Ishikawa (cell line): ENCODE measurements around the gene MSH4.

Experiments
- EGR1 ChIP-seq: IDR thresholded peaks from 2 replicates; pipeline ENCODE4 v1.6.1; 2012
- EP300 ChIP-seq: IDR thresholded peaks from 2 replicates; pipeline ENCODE4 v1.6.1; 2012; ENCODE audit warnings: borderline replicate concordance
- NFIC ChIP-seq: IDR thresholded peaks from 2 replicates; pipeline ENCODE4 v1.6.1; 2012
- RAD21 ChIP-seq: IDR thresholded peaks from 2 replicates; pipeline ENCODE4 v1.6.1; 2012; ENCODE audit warnings: low read depth
- TF ChIP-seq, protein P1 (sequence below): IDR thresholded peaks from 2 replicates; pipeline ENCODE4 v1.6.1; 2012
- TF ChIP-seq, protein P2 (sequence below): IDR thresholded peaks from 2 replicates; pipeline ENCODE4 v1.6.1; 2012; ENCODE audit warnings: low read depth, mild to moderate bottlenecking

DNA sequence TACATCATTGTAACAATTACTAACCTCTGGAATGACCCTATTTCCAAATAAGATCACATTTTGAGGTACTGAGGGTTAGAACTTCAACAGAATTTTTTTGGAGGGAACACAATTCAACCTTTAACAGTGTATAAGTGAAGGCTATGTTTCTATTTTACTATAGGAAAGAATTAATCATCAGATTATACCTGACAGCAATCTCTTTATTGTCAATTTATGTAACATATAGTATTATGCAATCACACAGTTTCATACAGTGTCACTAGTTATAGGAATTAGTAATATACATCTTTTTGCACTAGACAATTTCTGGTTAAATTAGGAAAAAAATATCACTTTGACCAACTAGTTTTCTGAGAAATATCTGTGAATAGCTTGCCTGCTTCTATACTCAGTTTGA is 59.1 kb downstream of the MSH4 start:
- TF ChIP-seq EGR1: no peak
- TF ChIP-seq NFIC: no peak
- no peak for TF ChIP-seq EP300
- TF ChIP-seq RAD21: no peak
- TF ChIP-seq, protein P1, sequence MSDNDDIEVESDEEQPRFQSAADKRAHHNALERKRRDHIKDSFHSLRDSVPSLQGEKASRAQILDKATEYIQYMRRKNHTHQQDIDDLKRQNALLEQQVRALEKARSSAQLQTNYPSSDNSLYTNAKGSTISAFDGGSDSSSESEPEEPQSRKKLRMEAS: no peak
- TF ChIP-seq, protein P2, sequence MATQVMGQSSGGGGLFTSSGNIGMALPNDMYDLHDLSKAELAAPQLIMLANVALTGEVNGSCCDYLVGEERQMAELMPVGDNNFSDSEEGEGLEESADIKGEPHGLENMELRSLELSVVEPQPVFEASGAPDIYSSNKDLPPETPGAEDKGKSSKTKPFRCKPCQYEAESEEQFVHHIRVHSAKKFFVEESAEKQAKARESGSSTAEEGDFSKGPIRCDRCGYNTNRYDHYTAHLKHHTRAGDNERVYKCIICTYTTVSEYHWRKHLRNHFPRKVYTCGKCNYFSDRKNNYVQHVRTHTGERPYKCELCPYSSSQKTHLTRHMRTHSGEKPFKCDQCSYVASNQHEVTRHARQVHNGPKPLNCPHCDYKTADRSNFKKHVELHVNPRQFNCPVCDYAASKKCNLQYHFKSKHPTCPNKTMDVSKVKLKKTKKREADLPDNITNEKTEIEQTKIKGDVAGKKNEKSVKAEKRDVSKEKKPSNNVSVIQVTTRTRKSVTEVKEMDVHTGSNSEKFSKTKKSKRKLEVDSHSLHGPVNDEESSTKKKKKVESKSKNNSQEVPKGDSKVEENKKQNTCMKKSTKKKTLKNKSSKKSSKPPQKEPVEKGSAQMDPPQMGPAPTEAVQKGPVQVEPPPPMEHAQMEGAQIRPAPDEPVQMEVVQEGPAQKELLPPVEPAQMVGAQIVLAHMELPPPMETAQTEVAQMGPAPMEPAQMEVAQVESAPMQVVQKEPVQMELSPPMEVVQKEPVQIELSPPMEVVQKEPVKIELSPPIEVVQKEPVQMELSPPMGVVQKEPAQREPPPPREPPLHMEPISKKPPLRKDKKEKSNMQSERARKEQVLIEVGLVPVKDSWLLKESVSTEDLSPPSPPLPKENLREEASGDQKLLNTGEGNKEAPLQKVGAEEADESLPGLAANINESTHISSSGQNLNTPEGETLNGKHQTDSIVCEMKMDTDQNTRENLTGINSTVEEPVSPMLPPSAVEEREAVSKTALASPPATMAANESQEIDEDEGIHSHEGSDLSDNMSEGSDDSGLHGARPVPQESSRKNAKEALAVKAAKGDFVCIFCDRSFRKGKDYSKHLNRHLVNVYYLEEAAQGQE: no peak
